Measurements from ENCODE around the gene PTPRD. TPM values are rescaled to one million over a fixed set of nuclear protein-coding genes. Genes with fewer than 3 reads are reported as not detected.

Gene PTPRD
- total and polyA plus RNA-seq, 2 of the 4 experiments (the other 2 are of a cell fraction), result 0.07 to 0.18 TPM

- Histone ChIP-seq H4K20me1 (ENCODE audit: insufficient read depth, low read length) (no peaks in the 10 kb centered on the region), H3K4me3 (ENCODE audit: insufficient read depth, low read depth, low read length) (no peak overlapping the region), H3K27me3 (ENCODE audit: control insufficient read depth, insufficient read depth, low read length) (no peaks in the 10 kb centered on the region), H3K23ac (ENCODE audit: low read depth, low read length) (no peak overlapping the region), H3K14ac (replicated peaks; ENCODE audit: low read depth, low read length) (no peak overlapping the region), H2BK20ac (ENCODE audit: low read depth, low read length) (no peak overlapping the region), H3K27ac (ENCODE audit: insufficient read depth, low read length) (no peak overlapping the region), H3K9me1 (ENCODE audit: insufficient read depth, low read length) (no peaks in the 10 kb centered on the region), H3K4me1 (ENCODE audit: control insufficient read depth, insufficient read depth, low read length) (no peaks in the 10 kb centered on the region), H3K9me3 (ENCODE audit: control insufficient read depth, insufficient read depth, low read length) (no peaks in the 10 kb centered on the region), H3K36me3 (ENCODE audit: control insufficient read depth, insufficient read depth, low read length) (no peaks in the 10 kb centered on the region), H3K4ac (ENCODE audit: low read depth, low read length) (no peak overlapping the region), H2AK5ac (ENCODE audit: low read depth, low read length) (no peak overlapping the region), H4K5ac (ENCODE audit: low read depth, low read length) (no peak overlapping the region), H2AFZ (replicated peaks; ENCODE audit: low read length, poor library complexity) (no peak overlapping the region), H2BK120ac (ENCODE audit: low read depth, low read length) (no peak overlapping the region), H3K56ac (ENCODE audit: extremely low read depth, insufficient read depth, low read length) (no peak overlapping the region), H3K79me1 (ENCODE audit: low read depth in 1 of 2, low read length in 2 of 2) (no peaks in the 10 kb centered on the region), H3K9ac (ENCODE audit: low read depth, low read length) (no peak overlapping the region), H3K18ac (ENCODE audit: low read depth, low read length) (no peak overlapping the region), H2AK9ac (replicated peaks; ENCODE audit: low read depth, low read length, poor library complexity) (no peak overlapping the region), H4K91ac (ENCODE audit: insufficient read depth, low read depth, low read length) (no peak overlapping the region), H2BK15ac (ENCODE audit: low read depth, low read length) (no peak overlapping the region), H4K8ac (ENCODE audit: low read depth in 2 of 2, low read length in 2 of 2) (no peak overlapping the region), H2BK5ac (ENCODE audit: low read depth, low read length, poor library complexity, severe bottlenecking) (no peak overlapping the region), H3K4me2 (ENCODE audit: low read depth, low read length) (no peak overlapping the region)
- POLR2A ChIA-PET (ENCODE audit: unreplicated experiment), result no interaction called here
- no peak for DNase-seq
- CTCF ChIA-PET, result no interaction called here
- no peak for ATAC-seq (ENCODE audit: low read depth)
- no TSS peak for BruUV-seq (replicated peaks)
- TF ChIP-seq MXI1 (IDR thresholded peaks at IDR 0.05; ENCODE audit: borderline replicate concordance, low read depth, low read length) (no peak), RAD21 (IDR thresholded peaks at IDR 0.05; ENCODE audit: low read length) (no peak), NFE2L2 (IDR thresholded peaks at IDR 0.05; ENCODE audit: low read depth, low read length) (no peak), RFX5 (IDR thresholded peaks at IDR 0.05; ENCODE audit: low read depth, low read length) (no peak), USF2 (IDR thresholded peaks at IDR 0.05; ENCODE audit: low read depth, low read length) (no peak), SMC3 (IDR thresholded peaks at IDR 0.05; ENCODE audit: low read depth, low read length) (no peak), CHD1 (IDR thresholded peaks at IDR 0.05; ENCODE audit: low read depth, low read length) (no peak), BHLHE40 (IDR thresholded peaks at IDR 0.05; ENCODE audit: low read depth, low read length) (no peak), RCOR1 (IDR thresholded peaks at IDR 0.05; ENCODE audit: insufficient replicate concordance, low read length) (no peak), CEBPB (IDR thresholded peaks at IDR 0.05; ENCODE audit: low read depth, low read length) (no peak)
- TF ChIP-seq, protein P1, sequence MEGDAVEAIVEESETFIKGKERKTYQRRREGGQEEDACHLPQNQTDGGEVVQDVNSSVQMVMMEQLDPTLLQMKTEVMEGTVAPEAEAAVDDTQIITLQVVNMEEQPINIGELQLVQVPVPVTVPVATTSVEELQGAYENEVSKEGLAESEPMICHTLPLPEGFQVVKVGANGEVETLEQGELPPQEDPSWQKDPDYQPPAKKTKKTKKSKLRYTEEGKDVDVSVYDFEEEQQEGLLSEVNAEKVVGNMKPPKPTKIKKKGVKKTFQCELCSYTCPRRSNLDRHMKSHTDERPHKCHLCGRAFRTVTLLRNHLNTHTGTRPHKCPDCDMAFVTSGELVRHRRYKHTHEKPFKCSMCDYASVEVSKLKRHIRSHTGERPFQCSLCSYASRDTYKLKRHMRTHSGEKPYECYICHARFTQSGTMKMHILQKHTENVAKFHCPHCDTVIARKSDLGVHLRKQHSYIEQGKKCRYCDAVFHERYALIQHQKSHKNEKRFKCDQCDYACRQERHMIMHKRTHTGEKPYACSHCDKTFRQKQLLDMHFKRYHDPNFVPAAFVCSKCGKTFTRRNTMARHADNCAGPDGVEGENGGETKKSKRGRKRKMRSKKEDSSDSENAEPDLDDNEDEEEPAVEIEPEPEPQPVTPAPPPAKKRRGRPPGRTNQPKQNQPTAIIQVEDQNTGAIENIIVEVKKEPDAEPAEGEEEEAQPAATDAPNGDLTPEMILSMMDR (conservative IDR thresholded peaks at IDR 0.05; ENCODE audit: low read depth, low read length), result no peak
- dilution Hi-C loops (cut with HindIII; ENCODE audit: low sequenced_read_pairs, unreplicated experiment), result no loop called here
- intact Hi-C loops (cut with micrococcal nuclease), result no loop called here
- in situ Hi-C loops (cut with MboI; ENCODE audit: low sequenced_read_pairs), result no loop called here
Measured at GRCh38 chr9:8940650-8941049, 1672.2 kb downstream of the PTPRD start.
